Astrocyte (in vitro differentiated cells and primary cell): ENCODE data around the gene SERPINA9. TPM values are rescaled to one million over a fixed set of nuclear protein-coding genes. Genes with fewer than 3 reads are reported as not detected.

Experiments used
- DNase-seq: peaks from one replicate; pipeline ENCODE4 v3.0.0-alpha.2; 2010; ENCODE audit warnings: low read depth
- FAIRE-seq: peaks from 2 replicates; lab custom pipeline; 2011; peaks lifted over from hg19 to GRCh38; lab: Jason Lieb, UNC
- H2AFZ ChIP-seq: 2 replicates; pipeline ENCODE4 v1.6.0; 2012; ENCODE audit warnings: low read depth, low read length, inconsistent platforms
- H3K27ac ChIP-seq: 2 replicates; pipeline ENCODE4 v1.5.1; 2011; ENCODE audit warnings: low read depth, low read length, inconsistent platforms
- H3K27me3 ChIP-seq: 2 replicates; pipeline ENCODE4 v1.6.0; 2011; ENCODE audit warnings: low read length, inconsistent platforms; ENCODE audit not compliant: insufficient read depth
- H3K36me3 ChIP-seq: 2 replicates; pipeline ENCODE4 v1.5.1; 2011; ENCODE audit warnings: low read length, inconsistent platforms; ENCODE audit not compliant: insufficient read depth
- H3K4me1 ChIP-seq: 2 replicates; pipeline ENCODE4 v1.5.1; 2011; ENCODE audit warnings: low read length, inconsistent platforms; ENCODE audit not compliant: insufficient read depth
- H3K4me2 ChIP-seq: 2 replicates; pipeline ENCODE4 v1.6.0; 2012; ENCODE audit warnings: low read length, inconsistent platforms
- H3K4me3 ChIP-seq: 2 replicates; pipeline ENCODE4 v1.5.1; 2011; ENCODE audit warnings: low read depth, mild to moderate bottlenecking, low read length, inconsistent platforms; ENCODE audit not compliant: insufficient read depth
- H3K79me2 ChIP-seq: 2 replicates; pipeline ENCODE4 v1.6.0; 2012; ENCODE audit warnings: mild to moderate bottlenecking, low read length, inconsistent platforms; ENCODE audit not compliant: insufficient read depth
- H3K9ac ChIP-seq: 2 replicates; pipeline ENCODE4 v1.6.0; 2012; ENCODE audit warnings: mild to moderate bottlenecking, low read length, inconsistent platforms
- H3K9me3 ChIP-seq: 2 replicates; pipeline ENCODE4 v1.5.1; 2012; ENCODE audit warnings: low read depth, mild to moderate bottlenecking, low read length, inconsistent platforms; ENCODE audit not compliant: insufficient read depth
- H4K20me1 ChIP-seq: 2 replicates; pipeline ENCODE4 v1.6.0; 2012; ENCODE audit warnings: low read length, inconsistent platforms; ENCODE audit not compliant: insufficient read depth
- H3K27ac Mint-ChIP-seq: one replicate; pipeline ENCODE4 v1.8.0; 2021; ENCODE audit warnings: mild to moderate bottlenecking, mixed read lengths; ENCODE audit not compliant: unreplicated experiment
- H3K27me3 Mint-ChIP-seq: one replicate; pipeline ENCODE4 v1.8.0; 2021; ENCODE audit warnings: low read depth, mixed read lengths; ENCODE audit not compliant: unreplicated experiment
- H3K36me3 Mint-ChIP-seq: one replicate; pipeline ENCODE4 v1.8.0; 2021; ENCODE audit warnings: low read depth, mixed read lengths; ENCODE audit not compliant: unreplicated experiment
- H3K4me1 Mint-ChIP-seq: one replicate; pipeline ENCODE4 v1.8.0; 2021; ENCODE audit warnings: low read depth, mixed read lengths; ENCODE audit not compliant: unreplicated experiment
- H3K4me3 Mint-ChIP-seq: one replicate; pipeline ENCODE4 v1.8.0; 2021; ENCODE audit warnings: mild to moderate bottlenecking, moderate library complexity, mixed read lengths; ENCODE audit not compliant: unreplicated experiment
- H3K9me3 Mint-ChIP-seq: one replicate; pipeline ENCODE4 v1.8.0; 2021; ENCODE audit warnings: mild to moderate bottlenecking, mixed read lengths; ENCODE audit not compliant: unreplicated experiment
- CTCF ChIP-seq: IDR thresholded peaks from 2 replicates; pipeline ENCODE4 v1.5.1; 2011; ENCODE audit warnings: low read depth, mild to moderate bottlenecking, inconsistent platforms, low read length, moderate library complexity; ENCODE audit not compliant: insufficient read depth
- EZH2 ChIP-seq: IDR thresholded peaks from 2 replicates; pipeline ENCODE4 v1.6.1; 2012; ENCODE audit warnings: mild to moderate bottlenecking, low read length, inconsistent platforms; ENCODE audit not compliant: insufficient read depth
- total RNA-seq: library from RNA; stranded (reverse); gene quantifications from 2 replicates; pipeline ENCODE4 v1.2.1, GENCODE V29; 2021

SERPINA9 gene
- total RNA-seq, 1 donor from 2014 or later: not detected

DNA sequence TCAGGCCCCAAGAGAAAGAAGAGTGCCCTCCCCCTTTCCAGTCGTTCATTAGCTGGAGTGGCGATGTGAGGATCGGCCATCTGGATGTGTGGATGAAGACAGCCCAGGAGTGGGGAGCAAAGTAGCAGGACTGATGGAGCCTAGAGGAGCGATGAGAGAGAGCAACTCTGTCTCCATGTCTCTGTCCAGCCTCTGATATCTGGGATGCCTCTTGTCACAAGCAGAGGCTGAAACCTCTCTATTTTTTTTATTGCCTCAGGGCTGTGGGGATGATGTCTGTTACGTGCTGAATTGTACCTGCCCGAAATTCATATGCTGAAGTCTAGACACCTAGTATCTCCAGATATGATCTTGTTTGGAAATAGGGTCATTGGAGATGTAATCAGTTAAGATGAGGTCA, 26.1 kb downstream of the SERPINA9 start:
- Histone ChIP-seq H3K9me3 (no peaks in the 10 kb centered on the region), H3K9ac (no peak overlapping the region), H3K27me3 (peaks cover 9% of the 10 kb centered on the region), H3K4me1 (no peaks in the 10 kb centered on the region), H3K79me2 (no peaks in the 10 kb centered on the region), H3K27ac (no peak overlapping the region), H4K20me1 (no peaks in the 10 kb centered on the region), H2AFZ (no peak overlapping the region), H3K36me3 (no peaks in the 10 kb centered on the region), H3K4me3 (no peak overlapping the region), H3K4me2 (no peak overlapping the region)
- H3K4me1 Mint-ChIP-seq: no peaks in the 10 kb centered on the region
- no peak for TF ChIP-seq EZH2
- TF ChIP-seq CTCF: no peak
- no peak overlapping the region for H3K4me3 Mint-ChIP-seq
- H3K27me3 Mint-ChIP-seq: peaks cover 36% of the 10 kb centered on the region
- H3K36me3 Mint-ChIP-seq: no peaks in the 10 kb centered on the region
- DNase-seq (no peak), FAIRE-seq (no peak)
- H3K9me3 Mint-ChIP-seq: peaks cover 4% of the 10 kb centered on the region
- H3K27ac Mint-ChIP-seq: no peak overlapping the region

GRCh38 chr14:94448071-94448808, 27.8 kb downstream of the SERPINA9 start:
- Histone ChIP-seq H3K79me2 (no peaks in the 10 kb centered on the region), H3K4me2 (no peak overlapping the region), H3K4me3 (no peak overlapping the region), H3K9me3 (no peaks in the 10 kb centered on the region), H2AFZ (no peak overlapping the region), H3K4me1 (no peaks in the 10 kb centered on the region), H3K9ac (no peak overlapping the region), H3K27me3 (peaks cover 9% of the 10 kb centered on the region), H4K20me1 (no peaks in the 10 kb centered on the region), H3K27ac (no peak overlapping the region), H3K36me3 (no peaks in the 10 kb centered on the region)
- TF ChIP-seq EZH2 (no peak), CTCF (no peak)
- Mint-ChIP-seq H3K27ac (no peak overlapping the region), H3K36me3 (no peaks in the 10 kb centered on the region), H3K9me3 (peaks cover 4% of the 10 kb centered on the region), H3K4me3 (no peak overlapping the region), H3K27me3 (peaks cover 47% of the 10 kb centered on the region), H3K4me1 (no peaks in the 10 kb centered on the region)
- no peak for FAIRE-seq
- no peak for DNase-seq

DNA sequence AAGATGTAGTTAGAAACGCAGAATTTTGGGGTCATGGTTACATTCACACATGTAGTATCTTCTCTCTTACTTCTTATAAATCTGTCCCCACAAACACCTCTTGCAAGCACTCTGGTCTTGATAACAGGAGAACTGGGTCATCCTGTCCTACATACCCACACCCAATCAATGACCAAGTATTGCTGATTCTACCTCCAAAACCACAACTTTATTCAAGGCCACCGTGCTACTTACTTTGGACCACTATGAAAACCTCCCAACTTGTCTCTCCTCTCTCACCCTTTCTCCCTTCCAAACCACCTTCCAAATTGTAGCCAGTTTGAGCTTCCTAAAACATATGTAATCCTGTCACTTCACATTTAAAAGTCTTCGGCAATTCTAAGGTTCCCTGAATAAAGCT, 28.8 kb downstream of the SERPINA9 start:
- Mint-ChIP-seq H3K9me3 (peaks cover 4% of the 10 kb centered on the region), H3K27ac (no peak overlapping the region), H3K27me3 (peaks cover 50% of the 10 kb centered on the region), H3K36me3 (no peaks in the 10 kb centered on the region), H3K4me3 (no peak overlapping the region), H3K4me1 (no peaks in the 10 kb centered on the region)
- no peak for FAIRE-seq
- no peaks in the 10 kb centered on the region for H4K20me1 ChIP-seq
- no peaks in the 10 kb centered on the region for H3K79me2 ChIP-seq
- H3K27ac ChIP-seq: no peak overlapping the region
- no peak overlapping the region for H3K9ac ChIP-seq
- H2AFZ ChIP-seq: no peak overlapping the region
- no peak overlapping the region for H3K4me3 ChIP-seq
- no peak overlapping the region for H3K4me2 ChIP-seq
- peaks cover 9% of the 10 kb centered on the region for H3K27me3 ChIP-seq
- no peak for DNase-seq
- no peaks in the 10 kb centered on the region for H3K9me3 ChIP-seq
- no peaks in the 10 kb centered on the region for H3K4me1 ChIP-seq
- TF ChIP-seq CTCF: no peak
- TF ChIP-seq EZH2: no peak
- H3K36me3 ChIP-seq: no peaks in the 10 kb centered on the region
